BJ (cell line): ENCODE data around the gene CEP192. TPM values are rescaled to one million over a fixed set of nuclear protein-coding genes. Genes with fewer than 3 reads are reported as not detected.

Experiments
- CTCF ChIA-PET: fragments of 350-600 bp; formaldehyde crosslinking; extraction: SDS; loops from one replicate; lab custom pipeline; 2021; ENCODE audit warnings: antibody characterized with exemption, inconsistent platforms; lab: Yijun Ruan, JAX
- POLR2A ChIA-PET: fragments of 300-600 bp; sonication (Branson Sonifier 250); formaldehyde crosslinking; extraction: SDS; loops from one replicate; lab custom pipeline; 2021; ENCODE audit warnings: antibody characterized with exemption; lab: Charles Lee
- DNase-seq: peaks from one replicate; pipeline ENCODE4 v3.0.0-alpha.2; 2011; ENCODE audit warnings: low read depth
- H3K27me3 ChIP-seq: 2 replicates; pipeline ENCODE4 v1.6.0; 2011; ENCODE audit warnings: low read length; ENCODE audit not compliant: control insufficient read depth, insufficient read depth
- H3K36me3 ChIP-seq: 2 replicates; pipeline ENCODE4 v1.5.1; 2011; ENCODE audit warnings: low read length; ENCODE audit not compliant: control insufficient read depth, insufficient read depth
- H3K4me3 ChIP-seq: 2 replicates; pipeline ENCODE4 v1.5.1; 2011; ENCODE audit warnings: low read depth, mild to moderate bottlenecking, control low read depth, low read length
- CTCF ChIP-seq: IDR thresholded peaks from 2 replicates; pipeline ENCODE4 v1.5.1; 2011; ENCODE audit warnings: low read depth, mild to moderate bottlenecking, control low read depth, inconsistent platforms, low read length, moderate library complexity; ENCODE audit not compliant: insufficient read depth
- polyA plus RNA-seq: library from polyadenylated mRNA; depleted of rRNA; stranded (reverse); fragments of >200 nt; gene quantifications from 2 replicates; pipeline ENCODE4 v1.2.3, GENCODE V29; 2011

The CEP192 gene
- polyA plus RNA-seq, 1 experiment, result 13.3 TPM

GRCh38 chr18:13158428-13158827, 167.3 kb downstream of the CEP192 start:
- POLR2A ChIA-PET, result no interaction called here
- Histone ChIP-seq H3K4me3 (no peak overlapping the region), H3K36me3 (no peaks in the 10 kb centered on the region), H3K27me3 (no peaks in the 10 kb centered on the region; the same call in none of the 2 replicates)
- DNase-seq, result no peak
- CTCF ChIA-PET, result interaction anchor here (0.7 to 1.9 kb wide), 8 partner anchors 11 to 372 kb away, joined by 3 to 18 read pairs (median 3); no protein-coding TSS in a partner anchor
- no peak for TF ChIP-seq CTCF

- POLR2A ChIA-PET, result no interaction called here
- no peak overlapping the region for H3K4me3 ChIP-seq
- CTCF ChIA-PET, result interaction anchor here (0.5 to 1.9 kb wide), 35 partner anchors 8 to 493 kb away, joined by 3 to 18 read pairs (median 4); partner anchors contain the start of gene CEP192
- no peaks in the 10 kb centered on the region for H3K36me3 ChIP-seq
- DNase-seq, result no peak
- no peaks in the 10 kb centered on the region; the same call in none of the 2 replicates for H3K27me3 ChIP-seq
- peak; percentile 84 for TF ChIP-seq CTCF
Measured at GRCh38 chr18:13159579-13159978, 168.4 kb downstream of the CEP192 start.

- ChIA-PET CTCF (interaction anchor here (0.6 to 2.0 kb wide), 2 partner anchors 40 to 280 kb away, joined by 4 to 5 read pairs; no protein-coding TSS in a partner anchor), POLR2A (no interaction called here)
- H3K27me3 ChIP-seq, result no peaks in the 10 kb centered on the region; the same call in none of the 2 replicates
- no peak for TF ChIP-seq CTCF
- no peak overlapping the region for H3K4me3 ChIP-seq
- no peak for DNase-seq
- no peaks in the 10 kb centered on the region for H3K36me3 ChIP-seq
Measured at GRCh38 chr18:13161276-13161899, 170.2 kb downstream of the CEP192 start.

- Histone ChIP-seq H3K36me3 (no peaks in the 10 kb centered on the region), H3K27me3 (no peaks in the 10 kb centered on the region; the same call in none of the 2 replicates), H3K4me3 (no peak overlapping the region)
- ChIA-PET CTCF (no interaction called here), POLR2A (no interaction called here)
- TF ChIP-seq CTCF, result no peak
- no peak for DNase-seq
Measured at GRCh38 chr18:13163167-13163927, 172.2 kb downstream of the CEP192 start.

GRCh38 chr18:13164406-13164805, 173.2 kb downstream of the CEP192 start:
- Histone ChIP-seq H3K27me3 (no peaks in the 10 kb centered on the region; the same call in none of the 2 replicates), H3K36me3 (no peaks in the 10 kb centered on the region), H3K4me3 (no peak overlapping the region)
- TF ChIP-seq CTCF, result no peak
- ChIA-PET CTCF (interaction anchor here (0.6 kb wide), 1 partner anchor 1302 kb away, joined by 4 read pairs; no protein-coding TSS in a partner anchor), POLR2A (no interaction called here)
- no peak for DNase-seq
